ENCODE data around the gene NKX2-2. TPM values are rescaled to one million over a fixed set of nuclear protein-coding genes. Genes with fewer than 3 reads are reported as not detected.

Gene NKX2-2
- total RNA-seq, 1 donor from 2014 or later = not detected

DNA sequence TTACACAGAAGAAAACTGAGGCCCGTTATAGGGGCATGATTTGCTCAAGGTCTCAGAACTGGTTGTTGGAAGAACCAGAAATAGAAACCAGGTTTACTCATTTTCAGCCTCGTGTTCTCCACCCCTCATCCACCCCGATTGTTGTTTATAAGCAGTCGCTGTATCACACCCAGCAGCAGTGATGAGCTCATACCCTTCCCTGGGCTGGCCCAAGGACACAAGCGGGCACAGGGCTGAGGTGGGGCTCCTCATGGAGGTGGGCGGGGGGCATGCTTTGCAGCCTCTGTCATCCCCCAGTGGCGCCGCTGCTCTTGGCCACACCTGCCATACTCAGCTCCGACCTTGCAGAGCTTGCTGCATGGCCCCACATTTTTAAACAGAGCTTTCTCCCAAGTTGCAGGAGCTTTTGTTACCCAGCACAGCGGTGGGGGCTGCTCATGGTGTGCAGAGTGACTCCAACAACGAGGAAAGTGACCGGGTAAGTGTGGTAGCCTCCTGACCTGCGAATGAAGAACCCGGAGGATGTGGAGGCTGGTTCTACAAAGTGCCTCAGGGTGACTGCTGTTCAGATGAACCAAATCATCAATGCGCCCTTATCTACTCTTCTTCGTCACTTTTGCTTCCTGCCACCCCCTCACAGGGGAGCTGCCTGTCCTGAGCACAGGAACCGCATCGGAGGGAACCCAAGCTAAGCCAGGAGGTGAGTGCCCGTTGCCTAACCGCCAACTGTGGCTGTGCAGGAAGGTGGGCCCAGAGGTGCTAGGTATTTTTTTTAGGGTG, 43.6 kb upstream of the NKX2-2 start:
- no peak overlapping the region for H3K27ac ChIP-seq (ENCODE audit: low read depth, low read length)
- no peaks in the 10 kb centered on the region for H3K36me3 Mint-ChIP-seq (ENCODE audit: low read depth, unreplicated experiment)
- H3K4me3 ChIP-seq (ENCODE audit: insufficient read depth, low read depth, low read length) = no peak overlapping the region
- H3K4me3 Mint-ChIP-seq (ENCODE audit: unreplicated experiment) = no peak overlapping the region
- no peak overlapping the region for H3K27ac Mint-ChIP-seq (ENCODE audit: unreplicated experiment)
- DNase-seq (ENCODE audit: low read depth) = no peak
- no peaks in the 10 kb centered on the region for H3K9me3 Mint-ChIP-seq (ENCODE audit: unreplicated experiment)
- H3K9ac ChIP-seq (ENCODE audit: low read length) = no peak overlapping the region
- no peak overlapping the region for H2AFZ ChIP-seq (ENCODE audit: low read depth, low read length)
- H3K4me1 Mint-ChIP-seq (ENCODE audit: low read depth, unreplicated experiment) = no peaks in the 10 kb centered on the region
- no peaks in the 10 kb centered on the region for H4K20me1 ChIP-seq (ENCODE audit: insufficient read depth, low read length)
- H3K4me2 ChIP-seq (ENCODE audit: low read length) = no peak overlapping the region
- no peak for FAIRE-seq
- H3K9me3 ChIP-seq (ENCODE audit: insufficient read depth, low read depth, low read length) = no peaks in the 10 kb centered on the region
- peaks cover 25% of the 10 kb centered on the region for H3K27me3 Mint-ChIP-seq (ENCODE audit: low read depth, unreplicated experiment)
- TF ChIP-seq, protein P1, sequence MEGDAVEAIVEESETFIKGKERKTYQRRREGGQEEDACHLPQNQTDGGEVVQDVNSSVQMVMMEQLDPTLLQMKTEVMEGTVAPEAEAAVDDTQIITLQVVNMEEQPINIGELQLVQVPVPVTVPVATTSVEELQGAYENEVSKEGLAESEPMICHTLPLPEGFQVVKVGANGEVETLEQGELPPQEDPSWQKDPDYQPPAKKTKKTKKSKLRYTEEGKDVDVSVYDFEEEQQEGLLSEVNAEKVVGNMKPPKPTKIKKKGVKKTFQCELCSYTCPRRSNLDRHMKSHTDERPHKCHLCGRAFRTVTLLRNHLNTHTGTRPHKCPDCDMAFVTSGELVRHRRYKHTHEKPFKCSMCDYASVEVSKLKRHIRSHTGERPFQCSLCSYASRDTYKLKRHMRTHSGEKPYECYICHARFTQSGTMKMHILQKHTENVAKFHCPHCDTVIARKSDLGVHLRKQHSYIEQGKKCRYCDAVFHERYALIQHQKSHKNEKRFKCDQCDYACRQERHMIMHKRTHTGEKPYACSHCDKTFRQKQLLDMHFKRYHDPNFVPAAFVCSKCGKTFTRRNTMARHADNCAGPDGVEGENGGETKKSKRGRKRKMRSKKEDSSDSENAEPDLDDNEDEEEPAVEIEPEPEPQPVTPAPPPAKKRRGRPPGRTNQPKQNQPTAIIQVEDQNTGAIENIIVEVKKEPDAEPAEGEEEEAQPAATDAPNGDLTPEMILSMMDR (IDR thresholded peaks at IDR 0.05; ENCODE audit: insufficient read depth, low read depth, low read length) = no peak
- TF ChIP-seq EZH2 (IDR thresholded peaks at IDR 0.05; ENCODE audit: insufficient read depth, low read length) = no peak
- no peaks in the 10 kb centered on the region for H3K27me3 ChIP-seq (ENCODE audit: insufficient read depth, low read length)
- no peaks in the 10 kb centered on the region for H3K79me2 ChIP-seq (ENCODE audit: insufficient read depth, low read length)
- H3K36me3 ChIP-seq (ENCODE audit: insufficient read depth, low read length) = no peaks in the 10 kb centered on the region
- no peaks in the 10 kb centered on the region for H3K4me1 ChIP-seq (ENCODE audit: insufficient read depth, low read length)

DNA sequence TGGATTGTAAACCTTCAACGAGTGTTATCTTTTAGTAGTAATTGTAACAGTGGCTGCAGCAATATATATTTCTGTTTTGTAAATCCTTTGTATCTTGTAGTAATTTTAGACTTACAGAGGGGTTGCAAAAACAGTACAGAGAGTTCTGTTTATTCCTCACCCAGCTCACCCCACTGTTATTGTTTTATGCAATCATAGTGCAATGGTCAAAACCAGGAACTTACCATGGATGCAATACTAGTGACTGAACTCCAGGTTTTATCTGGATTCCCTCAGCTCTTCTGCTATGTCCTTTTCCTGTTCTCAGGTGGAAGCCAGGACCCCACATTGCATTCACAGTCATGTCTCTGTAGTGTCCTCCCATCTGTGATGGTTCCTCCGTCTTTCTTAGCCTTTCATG, 42.5 kb upstream of the NKX2-2 start:
- Histone ChIP-seq H2AFZ (ENCODE audit: low read depth, low read length) (no peak overlapping the region), H3K27me3 (ENCODE audit: insufficient read depth, low read length) (no peaks in the 10 kb centered on the region), H3K9me3 (ENCODE audit: insufficient read depth, low read depth, low read length) (no peaks in the 10 kb centered on the region), H3K27ac (ENCODE audit: low read depth, low read length) (no peak overlapping the region), H3K36me3 (ENCODE audit: insufficient read depth, low read length) (no peaks in the 10 kb centered on the region), H3K79me2 (ENCODE audit: insufficient read depth, low read length) (no peaks in the 10 kb centered on the region), H3K4me2 (ENCODE audit: low read length) (no peak overlapping the region), H4K20me1 (ENCODE audit: insufficient read depth, low read length) (no peaks in the 10 kb centered on the region), H3K9ac (ENCODE audit: low read length) (no peak overlapping the region), H3K4me3 (ENCODE audit: insufficient read depth, low read depth, low read length) (no peak overlapping the region), H3K4me1 (ENCODE audit: insufficient read depth, low read length) (no peaks in the 10 kb centered on the region)
- H3K27ac Mint-ChIP-seq (ENCODE audit: unreplicated experiment) = no peak overlapping the region
- TF ChIP-seq EZH2 (IDR thresholded peaks at IDR 0.05; ENCODE audit: insufficient read depth, low read length) = no peak
- TF ChIP-seq, protein P1 (IDR thresholded peaks at IDR 0.05; ENCODE audit: insufficient read depth, low read depth, low read length) = no peak
- FAIRE-seq (no peak), DNase-seq (ENCODE audit: low read depth) (no peak)
- no peak overlapping the region for H3K4me3 Mint-ChIP-seq (ENCODE audit: unreplicated experiment)
- peaks cover 20% of the 10 kb centered on the region for H3K27me3 Mint-ChIP-seq (ENCODE audit: low read depth, unreplicated experiment)
- H3K36me3 Mint-ChIP-seq (ENCODE audit: low read depth, unreplicated experiment) = no peaks in the 10 kb centered on the region
- no peaks in the 10 kb centered on the region for H3K4me1 Mint-ChIP-seq (ENCODE audit: low read depth, unreplicated experiment)
- H3K9me3 Mint-ChIP-seq (ENCODE audit: unreplicated experiment) = peaks cover 2% of the 10 kb centered on the region

DNA sequence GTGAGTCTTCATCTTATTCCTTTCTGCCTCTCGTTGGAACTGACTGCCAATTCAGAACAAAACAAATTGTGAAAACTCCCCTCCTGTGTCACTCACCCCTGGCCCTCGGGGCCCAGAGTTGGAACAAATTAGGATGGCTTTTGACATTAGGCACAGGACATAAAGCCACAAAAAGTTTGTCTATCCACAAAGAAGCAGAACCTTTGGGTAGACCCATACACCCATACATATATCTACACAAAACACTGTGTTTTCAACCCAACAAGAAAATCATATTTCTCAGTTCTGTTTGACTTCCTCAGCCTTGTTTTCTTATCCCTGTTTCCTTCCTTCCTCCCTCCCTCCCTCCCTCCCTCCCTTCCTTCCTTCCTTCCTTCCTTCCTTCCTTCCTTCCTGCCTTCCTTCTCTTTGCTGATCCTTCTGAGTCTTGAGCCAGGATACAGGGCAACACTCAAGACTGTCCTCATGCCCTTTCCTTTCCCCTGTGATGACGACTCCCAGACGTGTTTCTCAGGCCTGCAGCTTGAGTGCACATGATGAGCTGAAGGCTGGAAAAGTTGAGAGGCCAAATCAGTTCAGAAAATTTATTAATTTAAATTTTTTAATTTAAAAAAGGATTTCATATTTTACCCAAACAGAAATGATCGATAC, 41.7 kb upstream of the NKX2-2 start:
- H3K27ac ChIP-seq (ENCODE audit: low read depth, low read length) = no peak overlapping the region
- FAIRE-seq = no peak
- H3K36me3 ChIP-seq (ENCODE audit: insufficient read depth, low read length) = no peaks in the 10 kb centered on the region
- H3K27me3 Mint-ChIP-seq (ENCODE audit: low read depth, unreplicated experiment) = peaks cover 20% of the 10 kb centered on the region
- no peaks in the 10 kb centered on the region for H3K79me2 ChIP-seq (ENCODE audit: insufficient read depth, low read length)
- H3K9me3 Mint-ChIP-seq (ENCODE audit: unreplicated experiment) = peaks cover 2% of the 10 kb centered on the region
- H2AFZ ChIP-seq (ENCODE audit: low read depth, low read length) = no peak overlapping the region
- no peaks in the 10 kb centered on the region for H3K27me3 ChIP-seq (ENCODE audit: insufficient read depth, low read length)
- TF ChIP-seq, protein P1 (IDR thresholded peaks at IDR 0.05; ENCODE audit: insufficient read depth, low read depth, low read length) = no peak
- TF ChIP-seq EZH2 (IDR thresholded peaks at IDR 0.05; ENCODE audit: insufficient read depth, low read length) = no peak
- H3K9me3 ChIP-seq (ENCODE audit: insufficient read depth, low read depth, low read length) = no peaks in the 10 kb centered on the region
- no peak overlapping the region for H3K4me2 ChIP-seq (ENCODE audit: low read length)
- DNase-seq (ENCODE audit: low read depth) = no peak
- no peak overlapping the region for H3K27ac Mint-ChIP-seq (ENCODE audit: unreplicated experiment)
- H3K4me1 ChIP-seq (ENCODE audit: insufficient read depth, low read length) = no peaks in the 10 kb centered on the region
- no peak overlapping the region for H3K4me3 Mint-ChIP-seq (ENCODE audit: unreplicated experiment)
- H3K36me3 Mint-ChIP-seq (ENCODE audit: low read depth, unreplicated experiment) = no peaks in the 10 kb centered on the region
- H3K9ac ChIP-seq (ENCODE audit: low read length) = no peak overlapping the region
- no peaks in the 10 kb centered on the region for H3K4me1 Mint-ChIP-seq (ENCODE audit: low read depth, unreplicated experiment)
- no peaks in the 10 kb centered on the region for H4K20me1 ChIP-seq (ENCODE audit: insufficient read depth, low read length)
- H3K4me3 ChIP-seq (ENCODE audit: insufficient read depth, low read depth, low read length) = no peak overlapping the region

Data from astrocyte (in vitro differentiated cells and primary cell).